GM12878 (cell line): ENCODE results near the gene NNAT. TPM values are rescaled to one million over a fixed set of nuclear protein-coding genes. Genes with fewer than 3 reads are reported as not detected.

ENCODE experiments used
- ATAC-seq: fragments of 200-7000 bp; cut with Tn5 transposase; 3 replicates; pipeline ENCODE4 v1.9.1; 2020; ENCODE audit warnings: mild to moderate bottlenecking, moderate library complexity
- BruUV-seq: library from RNA; stranded (reverse); fragments of 400-500 nt; replicated peaks from 2 replicates; lab custom pipeline; 2021; lab: Mats Ljungman, UMichigan
- CTCF ChIA-PET: fragments of 300-600 bp; sonication (Branson Sonifier 250); formaldehyde crosslinking; extraction: SDS; loops from one replicate; lab custom pipeline; 2021; ENCODE audit warnings: inconsistent platforms; lab: Yijun Ruan, JAX
- POLR2A ChIA-PET: fragments of 350-600 bp; formaldehyde crosslinking; extraction: SDS; loops from one replicate; lab custom pipeline; 2021; ENCODE audit warnings: inconsistent platforms; lab: Charles Lee
- RAD21 ChIA-PET: fragments of 300-600 bp; sonication (Branson Sonifier 250); formaldehyde crosslinking; loops from one replicate; lab custom pipeline; 2023; ENCODE audit warnings: antibody characterized with exemption; ENCODE audit not compliant: unreplicated experiment; lab: Charles Lee
- SMC1A ChIA-PET: fragments of 300-600 bp; sonication (Branson Sonifier 250); formaldehyde crosslinking; loops from one replicate; lab custom pipeline; 2023; ENCODE audit not compliant: unreplicated experiment, uncharacterized antibody; lab: Charles Lee
- DNase-seq: peaks from one replicate; pipeline ENCODE4 v3.0.0-alpha.2; 2011; ENCODE audit warnings: low read depth, low spot score
- FAIRE-seq: peaks from 3 replicates; lab custom pipeline; 2011; peaks lifted over from hg19 to GRCh38; lab: Jason Lieb, UNC
- H2AFZ ChIP-seq: 2 replicates; pipeline ENCODE4 v1.6.0; 2011; ENCODE audit warnings: low read depth, low read length, control low read depth; ENCODE audit not compliant: control insufficient read depth
- H3K27ac ChIP-seq: 2 replicates; pipeline ENCODE4 v1.5.1; 2011; ENCODE audit warnings: control low read depth; ENCODE audit not compliant: control insufficient read depth, insufficient read depth
- H3K27me3 ChIP-seq, 2 experiments: replicated peaks in 1 of 2; 2 replicates each; pipeline versions ENCODE4 v1.6.0 to v1.6.1; 2011; ENCODE audit warnings: low read length in 1 of 2; ENCODE audit not compliant: control insufficient read depth in 2 of 2, insufficient read depth in 2 of 2
- H3K36me3 ChIP-seq, 2 experiments: 2 replicates each; pipeline ENCODE4 v1.5.1; 2011; ENCODE audit warnings: low read length in 1 of 2; ENCODE audit not compliant: control insufficient read depth in 2 of 2, insufficient read depth in 2 of 2
- H3K4me1 ChIP-seq: 2 replicates; pipeline ENCODE4 v1.6.1; 2011; ENCODE audit warnings: mild to moderate bottlenecking, low read length, moderate library complexity, mixed read lengths; ENCODE audit not compliant: control insufficient read depth, insufficient read depth
- H3K4me2 ChIP-seq: 2 replicates; pipeline ENCODE4 v1.6.0; 2011; ENCODE audit warnings: control low read depth; ENCODE audit not compliant: control insufficient read depth, insufficient read depth
- H3K4me3 ChIP-seq: fragments of 200-600 bp; sonication (generic); 2 replicates; pipeline ENCODE4 v1.5.1; 2016
- H3K79me2 ChIP-seq: 2 replicates; pipeline ENCODE4 v1.6.0; 2011; ENCODE audit warnings: low read length; ENCODE audit not compliant: control insufficient read depth, insufficient read depth
- H3K9ac ChIP-seq: 2 replicates; pipeline ENCODE4 v1.8.0; 2011; ENCODE audit warnings: low read length, control low read depth, mixed read lengths; ENCODE audit not compliant: control insufficient read depth, insufficient read depth
- H3K9me3 ChIP-seq: replicated peaks from 3 replicates; pipeline ENCODE4 v1.5.1; 2011; ENCODE audit warnings: mild to moderate bottlenecking, low read length; ENCODE audit not compliant: control insufficient read depth, insufficient read depth
- H4K20me1 ChIP-seq: 2 replicates; pipeline ENCODE4 v1.6.0; 2011; ENCODE audit not compliant: control insufficient read depth, insufficient read depth
- CHD4 ChIP-seq: fragments of 200-600 bp; sonication (generic); IDR thresholded peaks from 2 replicates; pipeline ENCODE4 v1.6.1; 2016; ENCODE audit warnings: mild to moderate bottlenecking
- EED ChIP-seq: sonication (generic); IDR thresholded peaks from 2 replicates; pipeline ENCODE4 v1.6.1; 2016; ENCODE audit warnings: antibody characterized with exemption, low read depth
- MAX ChIP-seq: IDR thresholded peaks from 2 replicates; pipeline ENCODE4 v1.6.1; 2012; ENCODE audit warnings: low read depth, low read length, improper control_type of control experiment
- SIN3A ChIP-seq: IDR thresholded peaks from 2 replicates; pipeline ENCODE4 v1.6.1; 2012; ENCODE audit warnings: low read depth, low read length, improper control_type of control experiment
- SP1 ChIP-seq: IDR thresholded peaks from one replicate; pipeline ENCODE4 v1.6.1; 2011; ENCODE audit warnings: low read depth, low read length
- SREBF1 ChIP-seq: IDR thresholded peaks from 2 replicates; pipeline ENCODE4 v1.6.1; 2012; ENCODE audit warnings: mild to moderate bottlenecking, low read length
- WGBS: methylation state at CpG from one replicate; pipeline ENCODE4 v1.1.6; 2016; ENCODE audit warnings: low lambda C conversion rate; ENCODE audit not compliant: insufficient replicate concordance, insufficient coverage; ENCODE audit errors: missing lambda C conversion rate; 5-methylcytosine and 5-hydroxymethylcytosine counted together
- in situ Hi-C: fragments of 300-500 bp; cut with MboI; formaldehyde crosslinking; loops from 9 replicates; pipeline ENCODE4 v1.14.3; 2018; ENCODE audit warnings: mixed read lengths
- intact Hi-C: fragments of 100-400 bp; cut with micrococcal nuclease; formaldehyde crosslinking; loops from one replicate; pipeline ENCODE4 v1.14.2; 2022; ENCODE audit not compliant: unreplicated experiment
- polyA plus RNA-seq, 11 experiments: library from polyadenylated mRNA; depleted of rRNA in 4 of 11; unstranded in 6 of 11; stranded (reverse) in 5 of 11; fragments of >200 nt; fragmentation: Nextera tagmentation in 4 of 11; fragmentation: Illumina TruSeq in 1 of 11; extraction: Ambion mirVana in 4 of 11; extraction: Trizol in 1 of 11; gene quantifications; 1 replicate in 1 of 11; 2 replicates in 10 of 11; pipeline versions ENCODE4 v1.2.1 to v1.2.3, GENCODE V29; 2011 to 2016; ENCODE audit warnings: inconsistent platforms in 2 of 11, missing spikeins in 2 of 11, low read depth in 1 of 11
- total RNA-seq, 4 experiments: library from RNA; depleted of rRNA in 3 of 4; stranded (reverse); fragments of >200 nt in 3 of 4; fragmentation: Illumina TruSeq in 1 of 4; extraction: Trizol in 1 of 4; gene quantifications; 2 replicates each; pipeline versions ENCODE4 v1.2.1 to v1.2.3, GENCODE V29; 2013 to 2021

The NNAT gene
- total and polyA plus RNA-seq, 10 of the 15 experiments (the other 5 are each of a cell fraction or from before 2014, with no cell fraction given), result 0.22 to 0.99 (median 0.42) TPM; not detected in 7

- no peak for DNase-seq
- CTCF ChIA-PET, result no interaction called here
- 12% methylated on average over 4 of the region's 4 CpGs for WGBS
- Histone ChIP-seq H3K79me2 (no peaks in the 10 kb centered on the region), H3K27me3 (peaks cover 1 to 2% of the 10 kb centered on the region in 2 experiments; a peak in 2 of 4 replicates), H3K4me3 (no peak overlapping the region), H3K9ac (no peak overlapping the region), H3K4me1 (no peaks in the 10 kb centered on the region), H3K9me3 (no peaks in the 10 kb centered on the region), H3K36me3 (no peaks in the 10 kb centered on the region), H3K27ac (no peak overlapping the region), H2AFZ (no peak overlapping the region), H4K20me1 (no peaks in the 10 kb centered on the region), H3K4me2 (no peak overlapping the region)
- RAD21 ChIA-PET, result no interaction called here
- SMC1A ChIA-PET, result no interaction called here
- no peak for ATAC-seq
- FAIRE-seq, result no peak
- POLR2A ChIA-PET, result no interaction called here
- intact Hi-C loops (no loop called here), in situ Hi-C loops (no loop called here)
- BruUV-seq, result no TSS peak
- TF ChIP-seq MAX, result no peak
Measured at GRCh38 chr20:37558779-37559178, 37.7 kb downstream of the NNAT start.

GRCh38 chr20:37559312-37560027 lies 38.4 kb downstream of the NNAT start:
- ChIA-PET POLR2A (interaction anchor here (0.5 kb wide), 1 partner anchor 295 kb away, joined by 4 read pairs; no protein-coding TSS in a partner anchor), SMC1A (no interaction called here), RAD21 (no interaction called here), CTCF (interaction anchor here (0.7 kb wide), 1 partner anchor 14 kb away, joined by 3 read pairs; no protein-coding TSS in a partner anchor)
- in situ Hi-C loops (loop anchor here (10.0 kb wide), 1 partner anchor 665 kb away; no protein-coding TSS in a partner anchor), intact Hi-C loops (loop anchor here (5.0 to 10.0 kb wide), 5 partner anchors 195 to 663 kb away; partner anchors contain the start of gene TGM2)
- H3K36me3 ChIP-seq, result no peaks in the 10 kb centered on the region
- H2AFZ ChIP-seq, result no peak overlapping the region
- no peak overlapping the region for H3K27ac ChIP-seq
- no peak overlapping the region for H3K9ac ChIP-seq
- ATAC-seq (no peak), DNase-seq (no peak)
- no peaks in the 10 kb centered on the region for H4K20me1 ChIP-seq
- H3K9me3 ChIP-seq, result no peaks in the 10 kb centered on the region
- no peaks in the 10 kb centered on the region for H3K4me1 ChIP-seq
- H3K4me3 ChIP-seq, result no peak overlapping the region
- peaks cover 0 to 4% of the 10 kb centered on the region in 2 experiments; a peak in 2 of 4 replicates for H3K27me3 ChIP-seq
- no peaks in the 10 kb centered on the region for H3K79me2 ChIP-seq
- 63% methylated on average over 11 of the region's 11 CpGs for whole genome bisulfite sequencing
- H3K4me2 ChIP-seq, result no peak overlapping the region
- no TSS peak for BruUV-seq
- TF ChIP-seq SIN3A (no peak), SREBF1 (no peak), EED (no peak), SP1 (no peak), CHD4 (no peak)
- TF ChIP-seq, all 136 proteins: peak for 0
- FAIRE-seq, result no peak
